Loucy (cell line): ENCODE measurements around the gene RASSF4.

Experiments
- CTCF ChIP-seq: fragments of 200-600 bp; sonication (generic); conservative IDR thresholded peaks from 2 replicates; pipeline ENCODE4 v1.5.1; 2014; ENCODE audit warnings: mild to moderate bottlenecking, antibody characterized with exemption, low read length
- EZH2phosphoT487 ChIP-seq: fragments of 200-600 bp; IDR thresholded peaks from 2 replicates; pipeline ENCODE4 v1.6.1; 2018; ENCODE audit warnings: antibody characterized with exemption, mild to moderate bottlenecking, moderate library complexity, borderline replicate concordance

- no peak for TF ChIP-seq EZH2phosphoT487
- no peak for TF ChIP-seq CTCF
These were observed 39.4 kb upstream of the RASSF4 start for GRCh38 chr10:44920252-44920651.
